GM12878 (cell line): ENCODE measurements around the gene PAPPA. TPM values are rescaled to one million over a fixed set of nuclear protein-coding genes. Genes with fewer than 3 reads are reported as not detected.

Experiments used
- ATAC-seq: fragments of 200-7000 bp; cut with Tn5 transposase; 3 replicates; pipeline ENCODE4 v1.9.1; 2020; ENCODE audit warnings: mild to moderate bottlenecking, moderate library complexity
- BruUV-seq: library from RNA; stranded (reverse); fragments of 400-500 nt; replicated peaks from 2 replicates; lab custom pipeline; 2021; lab: Mats Ljungman, UMichigan
- CTCF ChIA-PET: fragments of 300-600 bp; sonication (Branson Sonifier 250); formaldehyde crosslinking; extraction: SDS; loops from one replicate; lab custom pipeline; 2021; ENCODE audit warnings: inconsistent platforms; lab: Yijun Ruan, JAX
- POLR2A ChIA-PET: fragments of 350-600 bp; formaldehyde crosslinking; extraction: SDS; loops from one replicate; lab custom pipeline; 2021; ENCODE audit warnings: inconsistent platforms; lab: Charles Lee
- RAD21 ChIA-PET: fragments of 300-600 bp; sonication (Branson Sonifier 250); formaldehyde crosslinking; loops from one replicate; lab custom pipeline; 2023; ENCODE audit warnings: antibody characterized with exemption; ENCODE audit not compliant: unreplicated experiment; lab: Charles Lee
- SMC1A ChIA-PET: fragments of 300-600 bp; sonication (Branson Sonifier 250); formaldehyde crosslinking; loops from one replicate; lab custom pipeline; 2023; ENCODE audit not compliant: unreplicated experiment, uncharacterized antibody; lab: Charles Lee
- DNase-seq: peaks from one replicate; pipeline ENCODE4 v3.0.0-alpha.2; 2011; ENCODE audit warnings: low read depth, low spot score
- FAIRE-seq: peaks from 3 replicates; lab custom pipeline; 2011; peaks lifted over from hg19 to GRCh38; lab: Jason Lieb, UNC
- H2AFZ ChIP-seq: 2 replicates; pipeline ENCODE4 v1.6.0; 2011; ENCODE audit warnings: low read depth, low read length, control low read depth; ENCODE audit not compliant: control insufficient read depth
- H3K27ac ChIP-seq: 2 replicates; pipeline ENCODE4 v1.5.1; 2011; ENCODE audit warnings: control low read depth; ENCODE audit not compliant: control insufficient read depth, insufficient read depth
- H3K27me3 ChIP-seq, 2 experiments: replicated peaks in 1 of 2; 2 replicates each; pipeline versions ENCODE4 v1.6.0 to v1.6.1; 2011; ENCODE audit warnings: low read length in 1 of 2; ENCODE audit not compliant: control insufficient read depth in 2 of 2, insufficient read depth in 2 of 2
- H3K36me3 ChIP-seq, 2 experiments: 2 replicates each; pipeline ENCODE4 v1.5.1; 2011; ENCODE audit warnings: low read length in 1 of 2; ENCODE audit not compliant: control insufficient read depth in 2 of 2, insufficient read depth in 2 of 2
- H3K4me1 ChIP-seq: 2 replicates; pipeline ENCODE4 v1.6.1; 2011; ENCODE audit warnings: mild to moderate bottlenecking, low read length, moderate library complexity, mixed read lengths; ENCODE audit not compliant: control insufficient read depth, insufficient read depth
- H3K4me2 ChIP-seq: 2 replicates; pipeline ENCODE4 v1.6.0; 2011; ENCODE audit warnings: control low read depth; ENCODE audit not compliant: control insufficient read depth, insufficient read depth
- H3K4me3 ChIP-seq: fragments of 200-600 bp; sonication (generic); 2 replicates; pipeline ENCODE4 v1.5.1; 2016
- H3K79me2 ChIP-seq: 2 replicates; pipeline ENCODE4 v1.6.0; 2011; ENCODE audit warnings: low read length; ENCODE audit not compliant: control insufficient read depth, insufficient read depth
- H3K9ac ChIP-seq: 2 replicates; pipeline ENCODE4 v1.8.0; 2011; ENCODE audit warnings: low read length, control low read depth, mixed read lengths; ENCODE audit not compliant: control insufficient read depth, insufficient read depth
- H3K9me3 ChIP-seq: replicated peaks from 3 replicates; pipeline ENCODE4 v1.5.1; 2011; ENCODE audit warnings: mild to moderate bottlenecking, low read length; ENCODE audit not compliant: control insufficient read depth, insufficient read depth
- H4K20me1 ChIP-seq: 2 replicates; pipeline ENCODE4 v1.6.0; 2011; ENCODE audit not compliant: control insufficient read depth, insufficient read depth
- CBX5 ChIP-seq: sonication (generic); IDR thresholded peaks from 2 replicates; pipeline ENCODE4 v1.6.1; 2016; ENCODE audit warnings: low read depth, moderate library complexity, mild to moderate bottlenecking, inconsistent platforms
- CREM ChIP-seq: IDR thresholded peaks from 2 replicates; pipeline ENCODE4 v1.6.1; 2014; ENCODE audit warnings: antibody characterized with exemption, low read depth
- MAX ChIP-seq: IDR thresholded peaks from 2 replicates; pipeline ENCODE4 v1.6.1; 2012; ENCODE audit warnings: low read depth, low read length, improper control_type of control experiment
- NFIC ChIP-seq: IDR thresholded peaks from 2 replicates; pipeline ENCODE4 v1.6.1; 2012; ENCODE audit warnings: low read depth, mild to moderate bottlenecking, inconsistent platforms, low read length, moderate library complexity
- NR2C2 ChIP-seq: IDR thresholded peaks from 2 replicates; pipeline ENCODE4 v1.6.1; 2011; ENCODE audit warnings: borderline replicate concordance, low read depth; ENCODE audit not compliant: control insufficient read depth, insufficient read length
- STAT3 ChIP-seq: IDR thresholded peaks from 2 replicates; pipeline ENCODE4 v1.6.1; 2011; ENCODE audit warnings: low read depth, low read length, improper control_type of control experiment
- TCF12 ChIP-seq: IDR thresholded peaks from 2 replicates; pipeline ENCODE4 v1.6.1; 2011; ENCODE audit warnings: low read depth, mild to moderate bottlenecking, low read length
- ZNF384 ChIP-seq: IDR thresholded peaks from 2 replicates; pipeline ENCODE4 v1.6.1; 2012; ENCODE audit warnings: low read depth, mild to moderate bottlenecking, low read length, improper control_type of control experiment, borderline replicate concordance
- WGBS: methylation state at CpG from one replicate; pipeline ENCODE4 v1.1.6; 2016; ENCODE audit warnings: low lambda C conversion rate; ENCODE audit not compliant: insufficient replicate concordance, insufficient coverage; ENCODE audit errors: missing lambda C conversion rate; 5-methylcytosine and 5-hydroxymethylcytosine counted together
- in situ Hi-C: fragments of 300-500 bp; cut with MboI; formaldehyde crosslinking; loops from 9 replicates; pipeline ENCODE4 v1.14.3; 2018; ENCODE audit warnings: mixed read lengths
- intact Hi-C: fragments of 100-400 bp; cut with micrococcal nuclease; formaldehyde crosslinking; loops from one replicate; pipeline ENCODE4 v1.14.2; 2022; ENCODE audit not compliant: unreplicated experiment
- polyA plus RNA-seq, 11 experiments: library from polyadenylated mRNA; depleted of rRNA in 4 of 11; unstranded in 6 of 11; stranded (reverse) in 5 of 11; fragments of >200 nt; fragmentation: Nextera tagmentation in 4 of 11; fragmentation: Illumina TruSeq in 1 of 11; extraction: Ambion mirVana in 4 of 11; extraction: Trizol in 1 of 11; gene quantifications; 1 replicate in 1 of 11; 2 replicates in 10 of 11; pipeline versions ENCODE4 v1.2.1 to v1.2.3, GENCODE V29; 2011 to 2016; ENCODE audit warnings: inconsistent platforms in 2 of 11, missing spikeins in 2 of 11, low read depth in 1 of 11
- total RNA-seq, 4 experiments: library from RNA; depleted of rRNA in 3 of 4; stranded (reverse); fragments of >200 nt in 3 of 4; fragmentation: Illumina TruSeq in 1 of 4; extraction: Trizol in 1 of 4; gene quantifications; 2 replicates each; pipeline versions ENCODE4 v1.2.1 to v1.2.3, GENCODE V29; 2013 to 2021
- TF ChIP-seq, protein P1 (sequence below): IDR thresholded peaks from 2 replicates; pipeline ENCODE4 v1.6.1; 2011; ENCODE audit warnings: borderline replicate concordance, low read depth, mild to moderate bottlenecking, moderate library complexity, low read length; ENCODE audit not compliant: insufficient read depth, poor library complexity, severe bottlenecking

Gene PAPPA
- total and polyA plus RNA-seq, 10 of the 15 experiments (the other 5 are each of a cell fraction or from before 2014, with no cell fraction given) = under 0.01 to 0.19 (median 0.02) TPM; not detected in 4

GRCh38 chr9:116208417-116209232 lies 55.0 kb downstream of the PAPPA start:
- WGBS = 0% methylated on average over 5 of the region's 5 CpGs
- DNase-seq = no peak
- TF ChIP-seq CREM (no peak), NFIC (no peak), ZNF384 (no peak), MAX (no peak), CBX5 (no peak), STAT3 (no peak), TCF12 (no peak), NR2C2 (no peak)
- TF ChIP-seq, protein P1, sequence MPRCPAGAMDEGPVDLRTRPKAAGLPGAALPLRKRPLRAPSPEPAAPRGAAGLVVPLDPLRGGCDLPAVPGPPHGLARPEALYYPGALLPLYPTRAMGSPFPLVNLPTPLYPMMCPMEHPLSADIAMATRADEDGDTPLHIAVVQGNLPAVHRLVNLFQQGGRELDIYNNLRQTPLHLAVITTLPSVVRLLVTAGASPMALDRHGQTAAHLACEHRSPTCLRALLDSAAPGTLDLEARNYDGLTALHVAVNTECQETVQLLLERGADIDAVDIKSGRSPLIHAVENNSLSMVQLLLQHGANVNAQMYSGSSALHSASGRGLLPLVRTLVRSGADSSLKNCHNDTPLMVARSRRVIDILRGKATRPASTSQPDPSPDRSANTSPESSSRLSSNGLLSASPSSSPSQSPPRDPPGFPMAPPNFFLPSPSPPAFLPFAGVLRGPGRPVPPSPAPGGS = no peak
- TF ChIP-seq, all 136 proteins: peak for 0
- H3K36me3 ChIP-seq = no peaks in the 10 kb centered on the region
- no peak overlapping the region for H3K4me3 ChIP-seq
- FAIRE-seq (no peak), ATAC-seq (no peak)
- intact Hi-C loops (no loop called here), in situ Hi-C loops (no loop called here)
- no TSS peak for BruUV-seq
- H3K79me2 ChIP-seq = no peaks in the 10 kb centered on the region
- no peaks in the 10 kb centered on the region for H3K9me3 ChIP-seq
- CTCF ChIA-PET = interaction anchor here (0.7 kb wide), 1 partner anchor 75 kb away, joined by 3 read pairs; no protein-coding TSS in a partner anchor
- no peak overlapping the region for H2AFZ ChIP-seq
- SMC1A ChIA-PET = no interaction called here
- no peak overlapping the region for H3K27ac ChIP-seq
- no peaks in the 10 kb centered on the region for H4K20me1 ChIP-seq
- no peaks in the 10 kb centered on the region for H3K4me1 ChIP-seq
- RAD21 ChIA-PET = no interaction called here
- H3K4me2 ChIP-seq = no peak overlapping the region
- POLR2A ChIA-PET = interaction anchor here (0.7 kb wide), 1 partner anchor 36 kb away, joined by 3 read pairs; no protein-coding TSS in a partner anchor
- H3K27me3 ChIP-seq = no peaks in the 10 kb centered on the region
- H3K9ac ChIP-seq = no peak overlapping the region
